ENCODE results near the gene DBH.

Gene DBH

GRCh38 chr9:133607381-133607780, 28.8 kb upstream of the DBH start:
- no peak for TF ChIP-seq CTCF (IDR thresholded peaks at IDR 0.05; ENCODE audit: extremely low read depth, insufficient read depth, missing control alignments)

DNA sequence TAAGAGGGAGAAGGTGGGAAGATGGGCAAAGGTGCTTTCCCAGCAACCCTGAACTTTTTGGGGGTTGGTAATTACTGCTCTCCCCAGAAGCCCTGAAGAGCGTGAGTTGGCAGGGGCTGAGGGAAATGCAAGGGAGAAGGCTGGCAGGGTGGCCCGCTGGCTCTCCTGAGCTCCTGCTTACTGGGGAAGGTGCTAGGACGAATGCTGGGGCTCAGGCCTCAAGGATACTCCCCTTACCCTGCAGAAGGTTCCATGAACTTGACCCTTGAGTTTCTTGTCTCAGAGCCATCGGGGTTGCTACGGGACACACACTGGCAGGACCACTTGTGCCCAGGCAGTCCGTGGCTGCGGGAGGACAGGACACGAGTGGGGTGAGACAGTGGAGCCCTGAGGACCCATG, 28.2 kb upstream of the DBH start:
- in situ Hi-C loops (cut with MboI; ENCODE audit: low pct_unique_long_range_greater_than_20kb, low sequenced_read_pairs, unreplicated experiment), result no loop called here
- TF ChIP-seq CTCF (IDR thresholded peaks at IDR 0.05; ENCODE audit: extremely low read depth, insufficient read depth, missing control alignments), result no peak

More at GRCh38 chr9:133607381-133607780, 28.8 kb upstream of the DBH start:
- in situ Hi-C loops (cut with MboI; ENCODE audit: low pct_unique_long_range_greater_than_20kb, low sequenced_read_pairs, unreplicated experiment), result no loop called here
- no peak for DNase-seq (ENCODE audit: low spot score)

GRCh38 chr9:133608382-133608781, 27.8 kb upstream of the DBH start:
- no peak for TF ChIP-seq CTCF (IDR thresholded peaks at IDR 0.05; ENCODE audit: extremely low read depth, insufficient read depth, missing control alignments)
- no peak for DNase-seq (ENCODE audit: low spot score)
- in situ Hi-C loops (cut with MboI; ENCODE audit: low pct_unique_long_range_greater_than_20kb, low sequenced_read_pairs, unreplicated experiment), result no loop called here

More for the DNA sequence above, 28.2 kb upstream of the DBH start:
- DNase-seq (ENCODE audit: low spot score), result no peak

DNA sequence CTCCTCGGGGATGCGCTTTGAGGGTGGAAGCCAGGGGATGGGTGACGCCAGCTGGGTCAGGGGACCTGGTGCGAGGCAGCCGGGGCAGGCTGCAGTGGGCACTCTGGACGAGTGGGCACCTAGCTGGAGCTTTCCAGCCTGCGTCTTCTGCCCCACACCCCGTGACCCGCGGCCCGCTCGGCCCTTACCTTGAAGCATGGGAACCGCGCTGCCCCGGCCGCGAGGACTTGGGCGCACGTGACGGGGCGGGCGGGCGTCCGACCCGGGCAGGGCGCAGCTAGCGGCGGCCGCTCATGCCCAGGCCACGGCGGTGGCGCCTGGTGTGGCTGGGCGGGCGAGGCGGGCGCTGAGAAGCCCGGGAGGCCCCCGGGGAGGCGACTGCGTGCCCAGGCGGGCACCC, 27.3 kb upstream of the DBH start:
- in situ Hi-C loops (cut with MboI; ENCODE audit: low pct_unique_long_range_greater_than_20kb, low sequenced_read_pairs, unreplicated experiment), result no loop called here
- no peak for TF ChIP-seq CTCF (IDR thresholded peaks at IDR 0.05; ENCODE audit: extremely low read depth, insufficient read depth, missing control alignments)
- DNase-seq (ENCODE audit: low spot score), result no peak

GRCh38 chr9:133609311-133610098, 26.7 kb upstream of the DBH start, which contains the start of gene FAM163B:
FAM163B (minus strand) TSS chr9:133609389; CDS start chr9:133580223, 29,166 bp downstream.
- DNase-seq (ENCODE audit: low spot score), result no peak
- in situ Hi-C loops (cut with MboI; ENCODE audit: low pct_unique_long_range_greater_than_20kb, low sequenced_read_pairs, unreplicated experiment), result no loop called here
- no peak for TF ChIP-seq CTCF (IDR thresholded peaks at IDR 0.05; ENCODE audit: extremely low read depth, insufficient read depth, missing control alignments)

- DNase-seq (ENCODE audit: low spot score), result no peak
- in situ Hi-C loops (cut with MboI; ENCODE audit: low pct_unique_long_range_greater_than_20kb, low sequenced_read_pairs, unreplicated experiment), result no loop called here
- TF ChIP-seq CTCF (IDR thresholded peaks at IDR 0.05; ENCODE audit: extremely low read depth, insufficient read depth, missing control alignments), result no peak
Measured at GRCh38 chr9:133610845-133611244, 25.3 kb upstream of the DBH start.

Data from GM13977 (cell line).